Right forelimb (tissue), 1 donor: ENCODE results near the gene SETDB1.
"Not testable (repeated sequence)": the region's sequence is repeated elsewhere in the genome, so short reads cannot be mapped to it uniquely, and the experiment has no call there.

ENCODE experiments used
- DNase-seq: peaks from one replicate; pipeline ENCODE4 v3.0.0-alpha.2; 2018

SETDB1 gene

GRCh38 chr1:150926097-150926741 is at the start of gene SETDB1:
Gene SETDB1, plus strand, starts transcription at chr1:150926363. Its CDS starts 1,352 bp downstream, at chr1:150927715.
- DNase-seq: peak; percentile 95

- DNase-seq: not testable (repeated sequence)
These were observed 47.2 kb upstream of the SETDB1 start for GRCh38 chr1:150878931-150879330.

- DNase-seq: no peak
These were observed 44.7 kb upstream of the SETDB1 start for GRCh38 chr1:150881331-150882070.

- not testable (repeated sequence) for DNase-seq
These were observed 43.0 kb upstream of the SETDB1 start for GRCh38 chr1:150883121-150883520.

- no peak for DNase-seq
These were observed 39.1 kb upstream of the SETDB1 start, which contains the start of gene CTXND2 for GRCh38 chr1:150887018-150887417. Gene CTXND2, plus strand, starts transcription at chr1:150887136. Its CDS starts 25,179 bp downstream, at chr1:150912315.

- no peak for DNase-seq
These were observed 37.4 kb upstream of the SETDB1 start for GRCh38 chr1:150888727-150889126.

- DNase-seq: no peak
These were observed 36.1 kb upstream of the SETDB1 start for GRCh38 chr1:150890033-150890416.

GRCh38 chr1:150893336-150893913 is 32.7 kb upstream of the SETDB1 start:
- no peak for DNase-seq

GRCh38 chr1:150895618-150896017 is 30.5 kb upstream of the SETDB1 start:
- no peak for DNase-seq

- not testable (repeated sequence) for DNase-seq
These were observed 26.4 kb upstream of the SETDB1 start for GRCh38 chr1:150899795-150900194.

- no peak for DNase-seq
These were observed 23.8 kb upstream of the SETDB1 start for GRCh38 chr1:150902346-150902745.

- no peak for DNase-seq
These were observed 23.4 kb upstream of the SETDB1 start for GRCh38 chr1:150902751-150903150.

- DNase-seq: no peak
These were observed 20.9 kb upstream of the SETDB1 start for GRCh38 chr1:150905301-150905700.

- no peak for DNase-seq
These were observed 19.8 kb upstream of the SETDB1 start for GRCh38 chr1:150906329-150906728.

- DNase-seq: no peak
These were observed 19.4 kb upstream of the SETDB1 start for GRCh38 chr1:150906813-150907212.

GRCh38 chr1:150909585-150910180 is 16.5 kb upstream of the SETDB1 start:
- DNase-seq: no peak

GRCh38 chr1:150912623-150913022 is 13.5 kb upstream of the SETDB1 start:
- DNase-seq: no peak

- no peak for DNase-seq
These were observed 8.8 kb upstream of the SETDB1 start for GRCh38 chr1:150917387-150917786.

GRCh38 chr1:150922519-150922975 is 3.6 kb upstream of the SETDB1 start:
- DNase-seq: peak; percentile 57

GRCh38 chr1:150925080-150925479 is 1.1 kb upstream of the SETDB1 start:
- DNase-seq: no peak

GRCh38 chr1:150927624-150928023 is 1.5 kb downstream of the SETDB1 start:
- no peak for DNase-seq

- DNase-seq: no peak
These were observed 2.1 kb downstream of the SETDB1 start for GRCh38 chr1:150928286-150928685.

GRCh38 chr1:150928775-150929174 is 2.6 kb downstream of the SETDB1 start:
- DNase-seq: not testable (repeated sequence)
